ENCODE data around the gene ASNSD1.
"Not testable (repeated sequence)": the region's sequence is repeated elsewhere in the genome, so short reads cannot be mapped to it uniquely, and the experiment has no call there.

ASNSD1 gene

DNA sequence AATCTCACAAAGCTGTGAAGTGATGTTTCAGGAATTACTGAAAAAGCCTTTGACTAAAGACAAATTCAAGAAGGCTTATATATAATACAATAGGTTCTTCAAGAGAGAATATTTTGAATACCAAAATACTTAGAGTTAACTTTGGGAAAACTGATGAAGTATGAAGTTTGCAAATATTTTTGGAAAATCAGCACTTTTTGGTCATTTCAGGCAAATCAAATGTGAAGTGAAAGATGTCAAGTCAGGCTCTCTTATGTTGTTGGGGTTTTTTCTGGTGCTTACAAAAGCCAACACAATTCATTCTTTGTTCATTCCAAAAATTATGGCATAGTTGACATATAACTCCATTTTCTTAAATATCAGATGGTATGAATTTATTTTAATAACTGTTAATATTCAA, 14.7 kb upstream of the ASNSD1 start:
- no peak for DNase-seq (ENCODE audit: low read depth)

DNA sequence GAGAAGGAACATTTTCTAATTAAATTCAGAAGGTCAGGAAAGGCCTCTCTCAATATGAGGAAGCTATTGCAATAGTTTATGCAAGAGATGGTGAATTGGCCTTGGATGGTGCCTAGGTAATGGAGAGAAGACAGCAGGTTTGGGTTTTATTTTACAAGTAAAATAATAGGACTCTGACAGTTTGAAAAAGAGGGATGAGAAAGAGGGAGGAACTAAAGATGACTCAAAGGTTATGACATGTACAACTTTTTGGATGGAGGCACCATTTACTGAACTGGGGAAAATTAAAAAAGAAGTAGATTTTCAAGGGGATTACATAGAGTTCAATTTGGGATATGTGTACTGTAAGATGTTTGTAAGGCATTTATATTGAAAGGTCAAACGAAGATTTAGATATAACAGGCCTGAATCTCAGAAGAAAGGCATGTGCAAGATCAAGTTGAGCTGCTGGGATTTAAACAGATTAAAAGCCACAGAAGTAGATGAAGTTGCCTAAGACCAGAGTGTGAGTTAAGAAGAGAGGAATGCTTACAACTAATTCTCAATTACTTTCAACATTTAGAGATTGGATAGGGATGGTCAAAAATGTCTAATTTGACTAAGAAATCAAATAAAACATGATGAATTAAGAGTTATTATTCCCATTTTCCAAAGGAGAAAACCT, 12.3 kb upstream of the ASNSD1 start:
- DNase-seq (ENCODE audit: low read depth) = peak; percentile 98

DNA sequence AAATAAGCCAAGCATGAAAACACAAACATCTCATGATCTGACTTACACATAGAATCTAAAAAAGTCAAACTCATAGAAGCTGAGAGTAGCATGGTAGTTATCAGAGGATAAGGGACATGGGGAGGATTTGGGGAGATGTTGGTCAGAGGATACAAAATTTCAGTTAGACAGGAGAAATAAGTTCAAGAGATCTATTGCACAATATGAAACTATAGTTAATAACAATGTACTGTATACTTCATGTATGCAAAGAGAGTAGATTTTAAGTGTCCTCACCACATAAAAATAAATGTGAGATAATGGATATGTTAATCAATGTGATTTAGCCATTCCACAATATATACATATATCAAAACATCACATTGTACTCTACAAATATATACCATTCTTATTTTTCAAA, 10.0 kb upstream of the ASNSD1 start:
- DNase-seq (ENCODE audit: low read depth) = no peak

DNA sequence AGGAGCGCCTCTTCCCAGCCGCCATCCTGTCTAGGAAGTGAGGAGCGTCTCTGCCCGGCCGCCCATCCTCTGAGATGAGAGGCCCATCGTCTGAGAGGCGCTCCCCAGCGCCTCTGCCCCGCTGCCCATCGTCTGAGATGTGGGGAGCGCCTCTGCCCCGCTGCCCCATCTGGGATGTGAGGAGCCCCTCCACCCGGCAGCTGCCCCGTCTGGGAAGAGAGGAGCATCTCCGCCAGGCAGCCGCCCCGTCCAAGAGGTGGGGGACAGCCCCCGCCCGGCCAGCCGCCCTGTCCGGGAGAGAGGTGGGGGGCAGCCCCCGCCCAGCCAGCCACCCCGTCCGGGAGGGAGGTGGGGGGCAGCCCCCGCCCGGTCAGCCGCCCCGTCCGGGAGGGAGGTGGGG, 7.8 kb upstream of the ASNSD1 start:
- DNase-seq (ENCODE audit: low read depth) = not testable (repeated sequence)

DNA sequence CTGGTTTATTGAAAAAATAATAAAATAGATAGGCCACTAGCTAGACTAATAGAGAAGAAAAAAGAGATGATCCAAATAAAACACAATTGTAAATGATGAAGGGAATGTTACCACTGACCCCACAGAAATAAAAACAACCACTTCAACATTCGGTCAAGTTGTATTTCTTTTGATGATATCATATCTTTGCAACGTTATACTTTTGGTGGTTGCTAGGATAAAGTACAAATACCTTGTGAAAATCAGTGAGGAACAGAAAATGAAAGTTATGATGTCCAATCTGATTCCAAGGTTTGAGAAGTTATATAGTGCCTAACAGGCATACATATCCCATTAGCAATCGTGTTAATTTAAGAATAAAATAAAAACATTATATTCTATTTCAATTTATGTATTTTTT, 6.6 kb upstream of the ASNSD1 start:
- peak; percentile 70 for DNase-seq (ENCODE audit: low read depth)

DNA sequence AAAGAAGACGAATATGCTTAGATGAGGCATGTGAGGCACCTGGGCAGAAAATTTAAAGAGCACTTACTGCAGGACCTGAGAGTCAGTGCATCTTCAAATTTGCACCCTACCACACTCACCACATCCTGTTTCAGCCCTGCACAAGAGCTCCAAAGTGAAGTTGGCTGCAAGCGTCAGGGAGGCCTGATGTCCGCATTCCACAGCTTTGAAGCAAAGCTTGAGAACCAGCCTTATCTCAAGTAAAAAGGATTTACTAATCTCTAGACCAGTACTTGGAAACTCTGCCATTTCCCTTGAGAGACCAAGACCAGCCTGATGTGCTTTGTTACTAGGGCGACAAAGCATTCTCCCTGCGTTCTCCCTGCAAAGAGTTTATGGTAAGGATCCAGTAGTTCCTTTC, 3.4 kb upstream of the ASNSD1 start:
- peak; percentile 99 for DNase-seq (ENCODE audit: low read depth)

DNA sequence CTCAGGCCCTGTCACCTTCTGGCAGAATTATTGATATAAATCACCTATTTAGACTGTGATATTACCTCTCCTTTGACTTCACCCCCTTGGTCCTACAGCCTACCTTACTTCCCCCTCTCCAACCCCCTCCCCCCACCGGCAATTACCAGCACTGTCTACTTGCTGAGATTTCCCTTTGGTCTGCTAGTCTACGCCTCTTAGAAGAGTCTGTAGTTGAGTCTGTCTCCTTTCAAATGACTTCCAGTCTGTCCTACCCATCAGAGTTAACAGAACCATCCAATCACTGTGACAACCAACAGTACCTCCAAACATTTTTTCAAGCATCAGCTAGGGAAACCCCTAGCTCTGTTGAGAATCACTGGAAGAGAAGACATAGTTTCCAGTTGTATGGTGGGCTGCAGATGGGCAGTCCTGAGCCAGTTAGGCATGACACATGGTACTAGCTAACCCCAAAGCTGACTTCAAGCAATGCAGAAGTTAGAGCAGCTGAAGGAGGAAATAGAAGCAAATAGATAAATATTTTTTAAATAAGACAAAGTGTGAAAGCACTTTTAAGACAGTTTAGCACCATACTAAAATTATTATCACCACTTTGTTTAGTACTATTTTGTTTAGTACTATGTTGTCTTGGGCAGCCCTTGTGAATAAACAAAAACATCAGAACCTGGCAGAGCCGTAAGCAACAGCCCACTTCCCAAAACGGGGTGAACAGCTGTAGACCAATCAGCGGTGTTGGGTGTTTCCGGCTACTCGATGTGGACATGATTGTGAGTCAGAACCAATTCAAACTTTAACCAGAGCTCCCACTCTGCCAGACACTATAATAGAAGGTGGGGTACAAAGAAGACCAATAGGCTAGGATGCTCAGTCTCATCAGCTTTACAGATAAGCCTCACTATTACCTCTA, 2.7 kb upstream of the ASNSD1 start:
- peak; percentile 50 for DNase-seq (ENCODE audit: low read depth)

DNA sequence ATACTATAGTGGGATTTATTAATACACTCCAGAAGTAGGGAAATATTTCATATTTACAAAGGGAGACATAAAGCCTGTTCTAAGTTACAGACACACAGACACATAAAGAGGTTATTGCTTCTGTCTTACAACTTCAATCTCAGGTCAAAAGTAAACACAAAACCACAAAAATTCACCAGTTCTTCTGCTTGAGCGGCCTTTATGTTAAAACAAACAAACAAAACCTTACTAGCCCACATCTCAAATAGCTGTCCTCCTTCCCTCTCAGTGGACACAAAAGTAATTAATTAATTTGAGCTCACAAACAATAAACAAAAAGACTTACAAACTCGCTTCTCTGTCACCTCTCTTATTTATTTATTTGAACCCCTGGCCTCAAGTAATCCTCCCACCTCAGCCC, 1.5 kb upstream of the ASNSD1 start:
- peak; percentile 57 for DNase-seq (ENCODE audit: low read depth)

DNA sequence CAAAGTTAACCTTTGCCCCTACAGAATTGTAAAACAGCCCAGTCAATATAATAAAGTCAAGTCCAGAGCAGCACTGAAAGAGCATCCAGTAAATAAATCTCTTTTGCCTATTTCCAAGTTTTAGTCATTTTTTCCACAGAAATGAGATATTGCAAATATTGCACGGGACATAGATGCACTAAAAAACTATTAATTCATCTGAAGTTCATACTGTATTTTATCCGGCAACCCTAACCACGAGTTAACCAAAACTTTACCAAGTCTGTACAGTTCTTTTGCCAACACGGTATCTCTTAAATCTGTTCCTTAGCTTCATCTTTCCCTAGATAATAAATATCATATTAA, 484 bp upstream of the ASNSD1 start:
- DNase-seq (ENCODE audit: low read depth) = no peak

DNA sequence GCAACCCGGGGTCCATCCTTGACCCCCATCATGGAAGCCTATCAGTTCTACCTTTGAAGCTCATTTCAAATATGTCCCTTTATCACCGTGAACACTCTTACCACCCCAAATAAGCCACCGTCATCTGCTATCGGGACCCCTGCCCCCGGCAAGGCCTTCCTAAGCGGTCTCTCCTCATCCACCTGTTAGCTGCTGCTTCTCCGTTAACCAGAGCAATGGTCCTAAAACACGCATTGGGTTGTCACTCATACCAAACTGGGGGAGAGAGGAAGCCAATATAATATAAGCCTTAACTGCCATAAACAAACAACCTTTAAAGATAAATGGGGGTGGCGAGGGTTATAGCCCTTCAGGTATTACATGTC, 680 bp downstream of the ASNSD1 start:
- no peak for DNase-seq (ENCODE audit: low read depth)

DNA sequence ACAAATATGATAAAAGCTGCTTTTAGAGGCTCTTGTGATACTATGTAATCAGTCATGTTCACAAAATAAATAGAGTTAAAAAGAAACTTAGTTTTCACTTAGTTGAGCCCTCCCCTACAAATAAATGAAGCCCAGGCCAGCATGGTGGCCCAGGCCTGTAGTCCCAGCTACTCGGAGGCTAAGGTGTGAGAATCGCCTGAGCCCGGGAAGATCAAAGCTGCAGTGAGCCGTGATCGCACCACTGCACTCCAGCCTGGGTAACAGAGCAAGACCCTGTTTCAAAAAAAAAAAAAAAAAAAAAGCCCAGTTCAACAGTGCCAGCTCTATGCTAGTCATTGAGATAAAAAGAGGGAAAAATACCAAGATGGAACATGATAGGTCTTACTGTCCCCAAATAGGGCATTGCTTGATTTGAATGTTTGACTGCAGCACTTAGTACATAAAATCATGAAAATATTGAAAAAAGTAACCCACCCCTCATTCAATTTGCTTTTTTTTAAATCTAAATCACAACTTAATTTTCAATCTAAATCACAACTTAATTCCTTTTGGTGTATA, 1.5 kb downstream of the ASNSD1 start:
- no peak for DNase-seq (ENCODE audit: low read depth)

DNA sequence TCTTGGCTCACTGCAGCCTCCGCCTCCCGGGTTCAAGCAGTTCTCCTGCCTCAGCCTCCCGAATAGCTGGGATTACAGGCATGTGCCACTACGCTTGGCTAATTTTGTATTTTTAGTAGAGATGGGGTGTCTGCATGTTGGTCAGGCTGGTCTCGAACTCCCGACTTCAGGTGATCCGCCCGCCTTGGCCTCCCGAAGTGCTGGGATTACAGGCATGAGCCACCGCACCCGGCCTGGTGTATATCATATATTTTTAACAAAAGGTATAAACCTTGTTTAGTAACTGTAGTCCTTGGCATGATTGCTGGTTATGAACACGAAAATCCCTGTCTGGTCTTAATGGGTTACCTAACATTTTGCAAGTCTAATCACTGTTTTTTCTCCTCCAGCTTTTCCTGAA, 2.1 kb downstream of the ASNSD1 start:
- DNase-seq (ENCODE audit: low read depth) = not testable (repeated sequence)

DNA sequence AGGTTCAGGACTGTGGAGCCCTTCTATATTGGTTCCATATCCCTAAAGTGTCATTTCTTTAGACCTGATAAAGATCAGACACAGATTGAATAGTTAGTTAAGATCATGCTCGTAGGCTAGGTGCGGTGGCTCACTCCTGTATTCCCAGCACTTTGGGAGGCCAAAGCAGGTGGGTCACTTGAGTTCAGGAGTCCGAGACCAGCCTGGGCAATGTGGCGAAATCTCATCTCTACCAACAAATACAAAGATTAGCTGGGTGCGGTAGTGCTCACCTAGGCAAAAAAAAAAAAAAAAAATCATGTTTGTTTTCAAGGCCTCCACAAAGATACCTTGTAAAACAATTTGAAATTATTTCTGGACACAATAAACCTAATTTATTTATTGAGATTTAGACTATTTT, 8.7 kb downstream of the ASNSD1 start:
- no peak for DNase-seq (ENCODE audit: low read depth)

DNA sequence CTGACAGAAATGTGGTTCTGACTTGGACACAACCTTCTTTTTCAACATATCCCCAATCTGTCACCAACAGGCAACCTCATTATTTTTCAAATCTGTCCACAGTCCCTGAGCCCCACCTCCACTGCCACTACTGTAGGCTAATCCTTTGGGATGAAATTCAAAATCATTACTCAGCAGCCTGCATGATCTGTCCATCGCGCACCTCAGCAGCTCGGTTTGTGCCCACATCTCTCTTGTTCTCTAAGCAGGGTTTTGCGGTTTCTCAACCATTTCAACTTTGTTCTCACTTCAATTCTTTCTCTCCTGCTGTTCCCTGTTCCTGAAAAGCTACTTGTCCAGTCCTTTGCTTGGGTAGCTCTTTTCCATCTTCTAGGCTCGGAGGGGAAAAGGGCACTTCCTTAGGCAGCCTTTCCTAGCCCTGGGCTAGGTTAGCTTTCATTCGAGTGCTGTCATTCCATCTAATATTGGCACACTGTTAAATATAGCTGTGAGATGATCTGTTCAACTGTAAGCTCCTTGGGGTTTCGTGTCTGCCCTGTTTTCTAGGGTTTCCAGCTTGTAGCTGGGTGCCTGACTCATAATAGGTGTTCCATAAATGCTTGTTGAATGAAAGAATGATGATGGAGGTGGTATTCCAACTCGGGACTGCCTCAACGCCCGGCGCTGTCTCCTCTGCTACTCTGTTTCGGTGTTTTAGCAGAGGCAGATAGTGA, 12.6 kb downstream of the ASNSD1 start:
- DNase-seq (ENCODE audit: low read depth) = peak; percentile 41

DNA sequence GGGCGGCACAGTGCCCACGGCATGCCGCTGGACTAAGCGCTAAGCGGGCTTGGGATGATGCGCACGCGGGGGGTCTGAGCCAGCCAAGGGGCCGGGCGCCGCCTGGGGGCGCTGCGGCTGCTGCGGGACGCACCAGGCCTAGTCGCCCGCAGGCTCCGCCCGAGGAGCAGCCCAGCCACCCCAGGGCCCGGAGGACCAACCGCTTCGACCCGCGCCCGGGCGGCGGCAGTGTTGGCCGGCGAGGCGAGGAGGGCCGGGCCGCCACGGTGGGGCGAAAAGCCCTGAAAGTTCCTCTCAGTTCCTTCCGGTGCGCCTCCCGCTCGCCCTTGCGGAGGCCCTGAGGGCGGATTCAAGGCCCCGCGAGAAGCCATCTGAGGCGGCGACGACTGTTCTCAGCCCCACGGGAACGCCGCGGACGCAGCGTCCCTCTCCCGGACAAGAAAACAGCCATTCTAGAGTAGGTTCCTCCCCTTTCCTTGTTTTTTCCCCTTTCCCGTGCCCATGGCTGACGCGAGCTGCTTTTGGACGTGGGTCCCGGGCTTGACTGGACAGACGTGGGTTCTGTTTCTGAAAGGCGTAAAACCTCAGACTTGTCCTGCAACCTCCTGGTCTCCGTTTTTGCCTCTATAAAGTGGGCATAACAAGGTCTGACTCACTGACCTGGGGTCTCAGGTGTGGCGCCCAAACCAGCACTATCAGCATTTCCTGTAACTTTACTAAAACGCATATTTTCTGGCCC, 13.3 kb downstream of the ASNSD1 start, which contains the start of gene ANKAR:
Gene ANKAR, plus strand, starts transcription at position 297 of the 739 bp plus-strand sequence. CDS start 1,821 bp downstream, outside the sequence.
- DNase-seq (ENCODE audit: low read depth) = peak; percentile 88

DNA sequence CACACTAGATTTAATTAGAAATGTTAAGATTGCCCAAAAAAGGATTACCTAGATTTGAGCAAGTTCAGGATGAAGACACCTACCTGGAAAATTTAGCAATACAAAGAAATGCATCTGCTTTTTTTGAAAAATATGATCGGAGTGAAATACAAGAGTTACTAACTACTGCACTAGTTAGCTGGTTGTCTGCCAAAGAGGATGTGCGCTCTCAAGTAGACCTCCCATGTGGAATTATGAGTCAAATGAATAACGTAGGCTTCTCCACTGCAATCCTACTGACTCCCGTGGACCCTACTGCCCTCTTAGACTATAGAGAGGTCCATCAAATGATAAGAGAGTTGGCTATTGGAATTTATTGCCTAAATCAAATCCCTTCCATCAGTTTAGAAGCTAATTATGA, 15.2 kb downstream of the ASNSD1 start:
- DNase-seq (ENCODE audit: low read depth) = peak; percentile 45

DNA sequence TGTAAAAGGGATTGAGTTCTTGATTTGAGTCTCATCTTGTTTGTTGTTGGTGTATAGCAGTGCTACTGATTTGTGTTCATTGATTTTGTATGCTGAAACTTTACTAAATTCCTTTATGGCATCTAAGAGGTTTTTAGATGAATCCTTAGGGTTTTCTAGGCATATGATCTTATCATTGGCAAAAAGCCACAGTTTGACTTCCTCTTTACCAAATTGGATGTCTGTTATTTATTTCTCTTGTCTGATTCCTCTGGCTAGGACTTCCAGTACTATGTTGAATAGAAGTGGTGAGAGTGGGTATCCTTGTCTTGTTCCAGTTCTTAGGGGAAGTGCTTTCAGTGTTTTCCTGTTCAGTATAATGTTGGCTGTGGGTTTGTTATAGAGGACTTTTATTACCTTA, 18.0 kb downstream of the ASNSD1 start:
- DNase-seq (ENCODE audit: low read depth) = no peak

DNA sequence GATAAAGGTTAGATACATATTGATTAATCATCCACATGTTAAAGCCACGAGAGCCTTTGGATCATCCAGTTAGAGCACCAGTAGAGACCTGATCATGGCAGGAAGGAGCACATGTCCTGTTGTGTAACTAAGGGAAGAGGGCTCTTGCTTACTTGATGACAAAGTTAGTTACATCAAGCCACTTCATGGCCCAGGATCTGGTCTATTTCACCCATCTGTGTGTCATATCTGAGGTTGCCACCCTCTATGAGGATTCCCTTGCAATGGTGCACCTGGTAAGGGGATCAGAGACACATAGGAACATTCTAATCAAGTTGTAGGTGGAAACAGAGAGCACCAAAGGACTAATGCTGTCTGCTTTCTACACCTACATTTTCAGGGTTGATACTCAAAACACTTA, 19.9 kb downstream of the ASNSD1 start:
- no peak for DNase-seq (ENCODE audit: low read depth)

DNA sequence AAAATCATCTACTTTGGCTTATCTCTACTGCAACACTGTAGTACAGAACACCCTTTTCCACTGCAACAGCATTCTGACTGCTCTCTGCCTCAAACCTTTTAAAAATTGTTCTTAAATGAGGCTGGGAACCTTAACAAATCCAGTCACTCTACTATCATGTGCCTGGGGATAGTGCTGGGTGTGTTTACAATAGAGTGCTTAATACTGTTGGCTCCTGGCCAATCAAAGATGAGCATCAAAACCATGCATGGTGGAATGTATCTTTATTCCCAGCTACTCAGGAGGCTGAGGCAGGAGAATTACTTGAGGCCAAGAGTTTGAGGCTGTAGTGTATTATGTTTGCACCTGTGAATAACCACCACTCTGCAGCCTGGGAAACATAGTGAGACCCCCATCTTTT, 20.6 kb downstream of the ASNSD1 start:
- DNase-seq (ENCODE audit: low read depth) = no peak

DNA sequence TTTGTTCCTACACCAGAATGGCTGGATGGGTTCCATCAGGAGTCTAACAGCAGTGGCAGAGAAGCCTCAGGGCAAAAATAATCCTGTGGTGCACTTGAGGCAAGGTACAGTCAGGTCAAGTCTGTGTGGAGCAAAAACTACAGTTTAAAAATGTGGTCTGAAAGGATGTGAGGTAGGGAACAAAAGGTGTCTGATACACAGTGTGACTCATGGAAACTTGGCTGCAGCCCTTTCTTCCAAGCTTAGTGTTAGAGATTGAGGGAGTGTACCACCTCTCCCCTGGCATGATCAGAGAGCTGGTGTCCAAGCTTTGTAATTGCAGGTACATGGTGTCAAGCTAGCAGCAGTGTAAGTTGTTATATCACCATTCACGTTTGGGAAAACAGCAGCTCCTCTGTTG, 22.1 kb downstream of the ASNSD1 start:
- no peak for DNase-seq (ENCODE audit: low read depth)

DNA sequence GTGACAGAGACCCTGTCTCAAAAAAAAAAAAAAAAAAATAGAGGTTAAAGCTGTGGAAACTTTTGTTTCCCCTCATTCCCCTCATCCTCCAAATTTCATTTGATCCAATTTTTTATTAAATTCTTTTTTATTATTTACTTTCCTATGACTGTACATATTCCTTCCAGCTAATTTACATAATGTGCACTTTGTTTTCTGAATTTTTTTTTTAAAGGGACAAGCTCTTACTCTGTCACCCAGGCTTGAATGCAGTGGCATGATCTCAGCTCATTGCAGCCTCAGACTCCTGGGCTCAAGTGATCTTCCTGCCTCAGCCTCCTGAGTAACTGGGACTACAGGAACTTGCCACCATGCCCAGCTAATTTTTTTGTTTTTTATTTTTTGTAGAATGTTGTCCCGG, 23.6 kb downstream of the ASNSD1 start:
- no peak for DNase-seq (ENCODE audit: low read depth)

All from amniotic epithelial cell (primary cell).